Hepatocyte (in vitro differentiated cells): Measurements from ENCODE around the gene CCR7. TPM values are rescaled to one million over a fixed set of nuclear protein-coding genes. Genes with fewer than 3 reads are reported as not detected.
"Not testable (repeated sequence)": the region's sequence is repeated elsewhere in the genome, so short reads cannot be mapped to it uniquely, and the experiment has no call there.

Source experiments
- DNase-seq: peaks from one replicate; pipeline ENCODE4 v3.0.0-alpha.2; 2016; ENCODE audit warnings: low spot score
- H2AFZ ChIP-seq: fragments of 200-600 bp; sonication (generic); 2 replicates; pipeline ENCODE4 v1.6.0; 2016; ENCODE audit warnings: antibody characterized with exemption, mild to moderate bottlenecking
- H3K27ac ChIP-seq: fragments of 200-600 bp; sonication (generic); 2 replicates; pipeline ENCODE4 v1.5.1; 2016; ENCODE audit warnings: mild to moderate bottlenecking
- H3K27me3 ChIP-seq: fragments of 200-600 bp; sonication (generic); 2 replicates; pipeline ENCODE4 v1.6.1; 2016
- H3K36me3 ChIP-seq: fragments of 200-600 bp; sonication (generic); replicated peaks from 2 replicates; pipeline ENCODE4 v1.5.1; 2016; ENCODE audit warnings: low read depth; ENCODE audit not compliant: insufficient read depth
- H3K4me1 ChIP-seq: fragments of 200-600 bp; sonication (generic); 2 replicates; pipeline ENCODE4 v1.5.1; 2016; ENCODE audit warnings: mild to moderate bottlenecking, moderate library complexity; ENCODE audit not compliant: insufficient read depth
- H3K4me2 ChIP-seq: fragments of 200-600 bp; sonication (generic); 2 replicates; pipeline ENCODE4 v1.6.0; 2016
- H3K4me3 ChIP-seq: fragments of 200-600 bp; sonication (generic); 2 replicates; pipeline ENCODE4 v1.5.1; 2016; ENCODE audit warnings: mild to moderate bottlenecking
- H3K79me2 ChIP-seq: fragments of 200-600 bp; sonication (generic); 2 replicates; pipeline ENCODE4 v1.6.0; 2017; ENCODE audit warnings: mild to moderate bottlenecking
- H3K9me2 ChIP-seq: fragments of 200-600 bp; sonication (generic); replicated peaks from 2 replicates; pipeline ENCODE4 v1.6.0; 2017; ENCODE audit warnings: mild to moderate bottlenecking; ENCODE audit not compliant: insufficient read depth
- H3K9me3 ChIP-seq: fragments of 200-600 bp; sonication (generic); 2 replicates; pipeline ENCODE4 v1.5.1; 2016; ENCODE audit warnings: low read depth, mild to moderate bottlenecking
- H4K20me1 ChIP-seq: fragments of 200-600 bp; sonication (generic); 2 replicates; pipeline ENCODE4 v1.6.0; 2016; ENCODE audit warnings: mild to moderate bottlenecking; ENCODE audit not compliant: insufficient read depth, poor library complexity, severe bottlenecking
- EZH2 ChIP-seq: fragments of 200-600 bp; sonication (generic); IDR thresholded peaks from 2 replicates; pipeline ENCODE4 v1.6.1; 2016; ENCODE audit warnings: antibody characterized with exemption, mild to moderate bottlenecking, borderline replicate concordance
- EZH2phosphoT487 ChIP-seq: fragments of 200-600 bp; sonication (generic); IDR thresholded peaks from one replicate; pipeline ENCODE4 v1.6.1; 2018; ENCODE audit warnings: antibody characterized with exemption, mild to moderate bottlenecking, low read depth, moderate library complexity; ENCODE audit not compliant: unreplicated experiment, severe bottlenecking
- WGBS: methylation state at CpG from one replicate; pipeline ENCODE4 v1.1.6; 2016; ENCODE audit warnings: low lambda C conversion rate; ENCODE audit errors: missing lambda C conversion rate; 5-methylcytosine and 5-hydroxymethylcytosine counted together
- polyA plus RNA-seq: library from polyadenylated mRNA; unstranded; fragments of >200 nt; fragmentation: Nextera tagmentation; extraction: Ambion mirVana; gene quantifications from 2 replicates; pipeline ENCODE4 v1.2.1, GENCODE V29; 2016
- total RNA-seq: library from RNA; depleted of rRNA; stranded (reverse); fragments of >200 nt; gene quantifications from 2 replicates; pipeline ENCODE4 v1.2.3, GENCODE V29; 2014
- TF ChIP-seq, protein P1 (sequence below): fragments of 200-600 bp; sonication (generic); IDR thresholded peaks from 2 replicates; pipeline ENCODE4 v1.5.1; 2016; ENCODE audit warnings: antibody characterized with exemption, mild to moderate bottlenecking; ENCODE audit not compliant: poor library complexity

The CCR7 gene
- total and polyA plus RNA-seq, 2 experiments from 2014 or later = 2.8 to 4.1 TPM

DNA sequence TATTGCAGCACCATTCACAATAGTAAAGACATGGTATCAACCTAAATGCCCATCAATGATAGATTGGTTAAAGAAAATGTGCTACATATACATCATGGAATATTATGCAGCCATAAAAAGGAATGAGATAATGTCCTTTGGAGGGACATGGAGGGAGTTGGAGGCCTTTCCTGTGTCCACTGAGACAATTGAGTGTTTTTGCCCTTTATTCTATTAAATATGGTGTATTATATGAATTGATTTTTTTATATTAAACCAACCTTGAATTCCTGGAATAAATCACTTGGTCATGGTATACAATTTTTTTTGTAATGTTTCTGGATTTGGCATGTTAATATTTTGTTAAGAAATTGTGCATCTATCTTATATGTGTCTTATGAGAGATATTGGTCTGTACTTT is 9.0 kb upstream of the CCR7 start:
- H3K27me3 ChIP-seq = no peaks in the 10 kb centered on the region
- H3K79me2 ChIP-seq = no peaks in the 10 kb centered on the region
- H3K27ac ChIP-seq = no peak overlapping the region
- no peaks in the 10 kb centered on the region for H3K36me3 ChIP-seq
- H4K20me1 ChIP-seq = no peaks in the 10 kb centered on the region
- no peaks in the 10 kb centered on the region for H3K9me3 ChIP-seq
- no peaks in the 10 kb centered on the region for H3K4me1 ChIP-seq
- no peaks in the 10 kb centered on the region for H3K9me2 ChIP-seq
- H3K4me2 ChIP-seq = no peak overlapping the region
- no peak for DNase-seq
- TF ChIP-seq, protein P1, sequence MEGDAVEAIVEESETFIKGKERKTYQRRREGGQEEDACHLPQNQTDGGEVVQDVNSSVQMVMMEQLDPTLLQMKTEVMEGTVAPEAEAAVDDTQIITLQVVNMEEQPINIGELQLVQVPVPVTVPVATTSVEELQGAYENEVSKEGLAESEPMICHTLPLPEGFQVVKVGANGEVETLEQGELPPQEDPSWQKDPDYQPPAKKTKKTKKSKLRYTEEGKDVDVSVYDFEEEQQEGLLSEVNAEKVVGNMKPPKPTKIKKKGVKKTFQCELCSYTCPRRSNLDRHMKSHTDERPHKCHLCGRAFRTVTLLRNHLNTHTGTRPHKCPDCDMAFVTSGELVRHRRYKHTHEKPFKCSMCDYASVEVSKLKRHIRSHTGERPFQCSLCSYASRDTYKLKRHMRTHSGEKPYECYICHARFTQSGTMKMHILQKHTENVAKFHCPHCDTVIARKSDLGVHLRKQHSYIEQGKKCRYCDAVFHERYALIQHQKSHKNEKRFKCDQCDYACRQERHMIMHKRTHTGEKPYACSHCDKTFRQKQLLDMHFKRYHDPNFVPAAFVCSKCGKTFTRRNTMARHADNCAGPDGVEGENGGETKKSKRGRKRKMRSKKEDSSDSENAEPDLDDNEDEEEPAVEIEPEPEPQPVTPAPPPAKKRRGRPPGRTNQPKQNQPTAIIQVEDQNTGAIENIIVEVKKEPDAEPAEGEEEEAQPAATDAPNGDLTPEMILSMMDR = no peak
- TF ChIP-seq EZH2phosphoT487 = no peak
- TF ChIP-seq EZH2 = no peak
- no peak overlapping the region for H2AFZ ChIP-seq
- H3K4me3 ChIP-seq = no peak overlapping the region

DNA sequence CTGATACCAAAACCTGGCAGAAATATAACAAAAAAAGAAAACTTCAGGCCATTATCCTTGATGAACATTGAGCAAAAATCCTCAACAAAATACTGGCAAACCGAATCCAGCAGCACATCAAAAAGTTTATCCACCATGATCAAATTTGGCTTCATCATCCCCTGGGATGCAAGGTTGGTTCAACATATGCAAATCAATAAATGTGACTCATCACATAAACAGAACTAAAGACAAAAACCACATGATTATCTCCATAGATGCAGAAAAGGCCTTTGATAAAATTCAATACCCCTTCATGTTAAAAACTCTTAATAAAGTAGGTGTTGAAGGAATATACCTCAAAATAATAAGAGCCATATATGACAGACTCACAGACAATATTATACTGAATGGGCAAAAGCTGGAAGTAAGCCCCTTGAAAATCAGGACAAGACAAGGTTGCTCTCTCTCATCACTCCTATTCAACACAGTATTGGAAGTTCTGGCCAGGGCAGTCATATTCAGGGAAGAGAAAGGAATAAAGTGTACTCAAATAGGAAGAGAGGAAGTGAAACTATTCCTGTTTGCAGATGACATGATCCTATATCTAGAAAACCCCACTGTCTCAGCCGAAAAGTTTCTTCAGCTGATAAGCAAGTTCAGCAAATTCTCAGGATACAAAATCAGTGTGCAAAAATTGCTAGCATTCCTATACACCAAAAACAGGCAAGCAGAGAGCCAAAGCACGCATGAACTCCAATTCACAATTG is 7.1 kb upstream of the CCR7 start:
- not testable (repeated sequence) for H3K4me3 ChIP-seq, H3K27me3 ChIP-seq, DNase-seq, H3K9me2 ChIP-seq, H2AFZ ChIP-seq, H3K27ac ChIP-seq, H3K4me2 ChIP-seq, H3K79me2 ChIP-seq, H3K9me3 ChIP-seq, H4K20me1 ChIP-seq, H3K36me3 ChIP-seq, H3K4me1 ChIP-seq
- 78% methylated on average over 3 of the region's 3 CpGs for whole genome bisulfite sequencing

DNA sequence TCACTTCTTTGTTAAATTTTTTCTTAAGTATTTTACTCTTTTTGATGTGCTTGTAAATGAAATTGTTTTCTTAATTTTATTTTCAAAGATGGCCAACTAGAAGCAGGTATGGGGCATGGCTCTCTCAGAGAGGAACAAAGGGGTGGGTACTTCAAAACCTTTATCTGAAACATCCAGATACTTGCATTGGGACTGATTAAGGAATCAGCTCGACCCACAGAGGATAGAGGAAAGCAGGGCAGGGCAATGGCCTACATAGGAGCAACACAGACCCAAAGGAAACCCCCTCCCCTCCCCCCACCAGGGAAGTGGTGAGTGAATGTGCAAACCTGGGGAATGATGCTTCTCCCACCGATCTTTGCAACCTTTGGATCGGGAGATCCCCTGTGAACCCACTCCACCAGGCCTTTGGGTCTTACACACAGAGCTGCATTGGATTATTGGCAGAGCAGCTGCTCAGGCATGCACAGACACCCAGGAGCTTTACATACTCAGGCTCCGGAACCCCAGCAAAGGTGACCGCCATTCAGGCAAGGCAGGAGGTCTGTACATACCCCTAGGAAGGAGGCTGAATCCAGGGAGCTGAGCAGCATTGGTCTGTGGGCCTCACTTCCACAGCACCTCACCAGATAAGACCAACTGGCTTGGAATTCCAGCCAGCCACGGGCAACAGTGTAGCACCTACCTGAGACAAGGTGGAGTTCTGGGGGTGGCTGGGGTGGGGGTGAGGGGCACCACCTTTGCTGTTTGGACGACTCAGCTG is 3.0 kb upstream of the CCR7 start:
- H3K9me2 ChIP-seq = no peaks in the 10 kb centered on the region
- no peaks in the 10 kb centered on the region for H3K4me1 ChIP-seq
- TF ChIP-seq EZH2 = no peak
- no peak for TF ChIP-seq EZH2phosphoT487
- TF ChIP-seq, protein P1 = no peak
- no peaks in the 10 kb centered on the region for H3K79me2 ChIP-seq
- H3K9me3 ChIP-seq = peaks cover 3% of the 10 kb centered on the region
- no peak overlapping the region for H3K4me2 ChIP-seq
- no peaks in the 10 kb centered on the region for H3K36me3 ChIP-seq
- WGBS = 88% methylated on average over 5 of the region's 7 CpGs
- H3K27ac ChIP-seq = no peak overlapping the region
- DNase-seq = no peak
- no peaks in the 10 kb centered on the region for H4K20me1 ChIP-seq
- no peak overlapping the region for H2AFZ ChIP-seq
- H3K27me3 ChIP-seq = no peaks in the 10 kb centered on the region
- H3K4me3 ChIP-seq = no peak overlapping the region

DNA sequence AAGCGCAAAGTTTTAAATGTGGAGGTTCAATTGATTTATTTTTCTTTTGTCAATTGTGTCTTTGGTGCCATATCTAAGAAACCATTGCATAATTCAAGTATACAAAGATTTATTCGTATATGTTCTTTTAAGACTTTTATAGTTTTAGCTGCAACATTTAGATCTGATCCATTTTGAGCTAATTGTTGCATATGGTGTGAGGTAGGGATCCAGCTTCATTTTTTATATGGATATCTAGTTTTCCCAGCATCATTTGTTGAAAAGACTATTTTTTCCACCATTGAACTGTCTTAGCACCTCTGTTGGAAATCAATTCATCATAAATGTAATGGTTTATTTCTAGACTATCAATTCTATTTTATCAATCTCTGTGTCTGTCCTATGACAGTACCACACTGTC is 2.1 kb upstream of the CCR7 start:
- Histone ChIP-seq H3K4me2 (no peak overlapping the region), H3K79me2 (no peaks in the 10 kb centered on the region), H3K27me3 (no peaks in the 10 kb centered on the region), H3K9me3 (peaks cover 3% of the 10 kb centered on the region), H3K4me3 (no peak overlapping the region), H3K4me1 (no peaks in the 10 kb centered on the region), H2AFZ (no peak overlapping the region), H4K20me1 (no peaks in the 10 kb centered on the region), H3K27ac (no peak overlapping the region), H3K9me2 (no peaks in the 10 kb centered on the region), H3K36me3 (no peaks in the 10 kb centered on the region)
- TF ChIP-seq EZH2 (no peak), EZH2phosphoT487 (no peak)
- TF ChIP-seq, protein P1 = no peak
- no peak for DNase-seq
- WGBS = 92% methylated on average over 2 of the region's 2 CpGs
